Stimulated activated CD4-positive, alpha-beta T cell treated with anti-CD3 and anti-CD28 coated beads, Interleukin-4, amount 100 ng/mL, for 24 hours (primary cell): Measurements from ENCODE around the gene FAM131B.
A peak's percentile ranks its signal among the peaks of the same experiment; 100 is the strongest.
"Not testable (repeated sequence)": the region's sequence is repeated elsewhere in the genome, so short reads cannot be mapped to it uniquely, and the experiment has no call there.

Experiments used
- DNase-seq: peaks from one replicate; pipeline ENCODE4 v3.0.0-alpha.2; 2020

FAM131B gene

DNA sequence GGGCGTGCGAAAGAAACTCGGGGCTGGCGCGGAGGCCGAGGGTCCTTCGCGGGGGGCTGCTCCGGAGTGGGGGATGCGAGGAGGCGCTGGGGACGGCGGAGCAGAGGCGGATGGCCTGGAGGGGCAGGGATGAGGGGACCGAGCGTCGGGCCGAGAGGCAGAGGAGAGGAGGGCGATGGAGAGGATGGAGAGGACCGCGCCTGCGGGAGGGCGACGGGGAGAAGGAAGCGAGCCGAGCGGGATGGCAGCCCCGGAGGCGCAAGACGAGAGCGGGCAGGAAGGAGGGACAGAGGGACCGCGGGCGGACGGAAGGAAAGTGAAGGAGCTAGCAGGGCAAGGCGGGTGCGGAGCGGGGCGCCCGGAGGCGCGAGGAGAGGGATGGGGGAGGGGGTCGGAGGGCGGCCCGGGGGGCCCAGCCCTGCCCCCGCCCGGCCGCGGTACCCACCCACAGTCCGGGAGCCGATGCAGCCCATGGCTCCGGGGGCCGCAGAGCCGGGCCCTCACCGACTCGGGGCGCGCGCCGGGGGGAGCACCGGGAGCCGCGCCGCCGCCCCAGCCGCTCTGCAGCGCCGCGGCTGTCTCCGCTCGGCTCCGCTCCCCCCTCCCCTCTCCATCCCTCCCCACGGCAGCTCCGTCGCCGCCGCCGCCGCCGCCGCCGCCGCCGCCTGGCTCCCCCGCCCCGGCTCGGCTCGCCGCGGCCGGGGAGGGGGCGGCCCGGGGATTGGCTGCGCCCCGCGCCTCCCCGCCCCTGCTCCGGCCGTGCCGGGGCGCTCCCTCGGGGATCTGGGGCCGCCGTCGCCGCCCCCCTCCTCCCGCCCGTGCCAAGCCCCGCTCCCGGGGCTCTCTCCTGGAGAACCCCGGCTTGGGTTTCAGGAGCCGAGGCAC, at the start of gene FAM131B:
FAM131B (minus strand) TSS at position 583 of the 885 bp plus-strand sequence; CDS start at position 473, 110 bp downstream.
- no peak for DNase-seq

DNA sequence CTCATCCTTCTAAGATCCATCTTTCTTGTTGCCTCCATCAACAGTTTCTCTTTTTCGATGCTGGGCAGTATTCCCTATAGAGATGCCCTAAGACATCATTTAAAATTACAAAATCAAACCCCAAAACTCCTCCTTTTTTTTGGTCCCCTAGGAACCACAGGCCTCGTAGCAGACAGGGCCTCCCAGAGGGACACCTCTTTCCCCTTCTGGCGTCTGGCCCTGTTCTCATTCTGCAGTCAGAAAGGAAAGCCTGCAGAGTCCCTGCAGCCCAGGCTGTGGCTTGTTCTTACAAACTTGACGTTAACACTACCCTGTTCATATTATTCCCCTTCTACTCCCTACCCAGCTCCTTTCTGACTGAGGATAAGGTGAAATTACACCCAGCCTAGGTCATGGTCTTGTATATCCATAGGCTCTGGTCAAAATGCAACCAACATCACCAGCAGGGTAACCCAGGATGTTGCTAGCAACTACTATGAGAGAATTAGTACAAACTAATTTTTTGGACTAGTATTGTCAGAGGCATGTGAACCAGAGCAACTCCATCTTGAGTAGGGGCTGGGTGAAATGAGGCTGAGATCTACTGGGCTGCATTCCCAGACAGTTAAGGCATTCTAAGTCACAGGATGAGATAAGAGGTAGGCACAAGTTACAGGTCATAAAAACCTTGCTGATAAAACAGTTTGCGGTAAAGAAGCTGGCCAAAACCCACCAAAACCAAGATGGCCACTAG, 49.6 kb upstream of the FAM131B start:
- no peak for DNase-seq

DNA sequence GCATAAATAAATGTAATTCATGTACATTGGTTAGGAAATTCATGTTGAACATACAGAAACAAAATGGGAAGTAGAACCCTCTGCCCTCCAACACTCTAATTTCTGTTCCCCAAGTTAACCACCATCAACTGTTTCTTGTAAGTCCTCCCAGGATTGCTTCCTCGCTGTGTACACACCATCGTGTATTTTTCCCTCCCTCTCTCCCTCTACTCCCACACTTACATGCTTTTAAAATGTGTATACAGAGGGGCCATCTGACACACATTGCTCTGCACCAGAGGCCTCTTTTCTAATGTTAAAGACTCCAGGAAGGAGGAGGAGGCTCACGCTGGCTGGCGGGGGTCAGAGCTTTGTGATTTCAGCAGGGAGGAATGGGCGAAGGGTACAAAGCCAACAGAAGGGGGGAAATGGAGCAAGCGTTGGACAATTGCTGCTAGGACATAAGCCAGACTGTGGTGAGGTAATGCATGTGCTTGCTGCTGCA, 48.0 kb upstream of the FAM131B start:
- DNase-seq, result no peak

DNA sequence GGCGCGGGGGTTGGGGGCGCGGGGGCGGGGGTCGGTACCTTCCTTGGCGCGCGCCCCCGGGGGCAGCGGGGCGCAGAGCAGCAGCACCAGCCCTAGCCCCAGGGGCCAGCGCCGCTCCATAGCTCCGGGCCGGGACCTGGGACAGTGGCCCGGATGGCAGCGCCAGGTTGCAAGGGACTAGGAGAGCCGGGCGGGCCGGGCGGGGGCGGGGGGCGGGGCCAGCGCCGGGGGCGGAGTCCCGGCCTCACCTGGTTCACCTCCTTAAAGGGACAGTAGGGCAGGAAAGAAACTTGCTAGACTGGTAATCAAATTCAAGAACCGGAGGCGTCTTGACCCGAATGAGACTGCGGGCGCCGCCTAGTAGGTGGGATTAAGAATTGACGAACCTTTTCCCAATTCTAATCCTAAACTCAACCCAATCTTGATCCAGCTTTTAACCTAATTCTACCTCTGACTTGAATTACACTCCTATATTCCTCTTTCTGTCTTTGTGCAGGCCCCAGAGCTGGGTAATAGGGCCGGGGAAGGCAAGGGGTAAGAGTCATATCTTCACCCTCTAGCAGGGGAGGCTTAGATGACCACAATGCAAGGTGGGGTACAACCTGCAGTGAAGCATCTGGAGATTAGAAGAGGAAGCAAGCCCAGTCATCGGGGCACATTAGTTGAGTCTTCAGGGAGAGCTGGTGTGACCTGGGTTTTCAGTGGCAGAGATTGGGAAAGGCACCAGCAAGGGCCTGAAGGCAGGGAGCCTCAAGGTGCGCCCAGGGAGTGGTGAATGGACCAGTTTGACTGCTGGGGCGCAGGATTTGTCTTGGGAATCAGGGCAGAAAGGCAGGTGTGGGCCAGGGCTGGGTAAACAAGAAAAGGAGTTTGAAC, 46.4 kb upstream of the FAM131B start, which contains the start of gene EPHA1:
EPHA1 (minus strand) TSS at position 171 of the 876 bp plus-strand sequence; CDS start at position 120, 51 bp downstream.
- DNase-seq, result peak; percentile 48

DNA sequence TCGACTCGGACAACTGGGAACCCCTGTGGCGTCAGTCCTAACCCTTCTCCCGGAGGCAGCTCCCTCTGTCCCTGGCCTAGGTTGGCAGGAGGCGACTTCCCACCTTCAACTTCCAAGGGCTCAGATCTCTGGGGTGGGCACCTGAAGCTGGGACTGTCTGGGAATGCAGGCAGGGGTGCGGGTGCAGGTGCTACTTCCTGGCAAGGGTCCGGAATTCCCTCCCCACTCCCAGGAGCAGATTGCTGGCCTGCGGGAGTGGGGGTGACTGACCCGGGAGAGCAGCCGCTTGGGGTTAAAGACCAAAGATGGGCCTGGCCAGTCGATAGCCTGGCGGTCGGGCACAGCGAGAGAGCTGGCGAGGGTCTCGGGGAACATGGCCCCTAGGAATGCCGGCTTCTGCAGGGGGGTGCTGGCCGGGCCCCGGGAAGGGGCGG, 45.8 kb upstream of the FAM131B start:
- DNase-seq, result no peak

DNA sequence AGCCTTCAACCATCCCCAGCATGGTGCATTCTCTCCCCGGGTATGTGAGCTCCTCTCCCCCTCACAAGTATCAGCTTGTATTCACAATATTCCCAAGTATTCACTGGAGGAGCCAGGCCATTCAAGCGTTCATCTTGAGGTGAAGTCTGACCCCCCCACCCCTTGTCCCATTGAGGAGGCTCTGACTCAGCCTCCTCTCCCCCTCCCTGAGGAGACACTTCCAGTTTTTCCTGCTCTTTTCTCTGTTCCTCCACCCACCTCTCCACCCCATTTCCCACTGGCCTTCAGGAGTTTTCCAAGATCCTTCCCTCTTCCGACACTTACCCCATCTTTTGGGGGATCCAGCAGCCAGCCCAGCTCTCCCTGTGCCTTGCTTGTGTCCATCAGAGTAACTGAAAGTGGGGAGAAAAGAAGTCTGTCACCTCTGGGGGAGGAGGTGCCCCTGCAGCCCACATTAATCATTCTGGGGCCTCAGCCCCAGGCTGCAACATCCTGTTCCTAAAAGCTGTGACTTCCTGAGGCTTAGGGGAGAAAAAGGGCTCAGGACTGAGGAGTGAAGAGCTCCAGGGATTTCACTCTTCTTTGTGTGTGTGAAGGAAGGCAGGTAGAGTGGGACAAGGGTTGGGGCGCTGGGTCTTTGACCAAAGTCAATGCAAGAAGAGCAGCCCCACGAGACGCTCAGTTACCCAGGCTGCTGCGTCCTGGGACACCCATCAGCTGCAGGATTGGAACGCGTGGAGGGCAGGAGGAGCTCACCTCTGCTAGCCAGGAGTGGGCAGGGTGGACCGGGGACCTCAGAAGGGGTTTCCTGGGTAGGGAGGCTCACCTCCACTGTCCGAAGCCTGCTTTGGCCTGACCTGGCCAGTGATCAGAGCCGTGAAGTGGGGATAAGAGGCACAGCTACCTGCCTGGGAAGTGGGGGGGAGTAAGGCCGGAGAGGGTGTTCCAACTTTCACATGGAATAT, 45.1 kb upstream of the FAM131B start:
- no peak for DNase-seq

DNA sequence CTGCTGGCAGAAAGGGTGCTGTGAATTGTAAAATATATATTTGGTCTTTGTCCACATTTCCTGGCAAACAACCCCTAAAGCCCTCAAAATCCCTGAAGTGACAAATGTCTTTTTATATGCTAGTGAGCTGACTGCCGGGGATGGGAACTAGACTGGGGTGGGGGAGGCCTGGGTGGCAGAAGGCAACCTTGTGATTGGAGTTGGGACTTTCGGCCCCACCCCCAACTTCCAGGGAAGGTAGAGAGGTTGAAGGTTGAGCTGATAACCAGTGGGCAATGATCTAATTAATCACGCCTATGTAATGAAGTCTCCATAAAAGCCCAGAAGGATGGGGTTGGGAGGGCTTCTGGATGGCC, 43.5 kb upstream of the FAM131B start:
- DNase-seq, result no peak

DNA sequence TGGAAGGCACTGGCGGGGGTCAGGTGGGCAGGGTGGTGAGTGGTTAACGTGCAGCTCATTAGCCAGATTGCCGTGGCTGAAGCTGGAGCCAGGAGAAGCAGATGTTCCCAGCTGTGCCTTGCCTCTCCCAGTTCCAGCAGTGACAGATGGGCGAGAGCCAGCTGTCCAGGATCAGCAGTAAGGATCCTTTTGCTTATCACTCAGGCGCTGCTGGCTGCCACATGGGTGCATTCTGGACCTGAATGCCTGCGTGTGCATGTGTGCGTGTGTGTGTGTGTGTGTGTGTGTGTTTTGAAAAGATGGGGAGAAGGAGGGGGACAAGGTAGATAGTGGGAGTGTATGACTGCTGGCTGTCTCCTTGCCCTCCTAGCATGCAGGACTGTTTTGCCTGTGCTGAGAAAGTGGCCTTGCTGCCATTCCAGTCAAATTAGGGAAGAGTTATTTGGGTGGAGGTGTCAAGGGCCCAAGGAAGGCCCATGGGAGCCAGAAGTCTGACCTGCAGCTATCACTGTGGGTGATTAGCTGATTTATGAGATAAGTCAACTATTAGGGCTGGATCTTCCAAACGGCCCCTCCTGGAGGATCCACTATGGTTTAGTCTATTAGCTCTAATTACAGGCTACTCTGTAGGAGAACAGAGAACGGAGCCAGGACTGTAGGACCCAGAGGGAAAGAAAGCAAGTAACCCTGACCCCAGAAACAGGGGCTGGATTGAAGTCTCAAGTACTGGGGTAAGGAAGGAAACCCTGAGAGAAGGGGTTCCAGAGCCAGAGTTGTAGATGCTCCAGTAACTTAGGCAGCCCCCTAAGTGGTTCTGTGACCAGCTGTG, 42.9 kb upstream of the FAM131B start:
- DNase-seq, result no peak

DNA sequence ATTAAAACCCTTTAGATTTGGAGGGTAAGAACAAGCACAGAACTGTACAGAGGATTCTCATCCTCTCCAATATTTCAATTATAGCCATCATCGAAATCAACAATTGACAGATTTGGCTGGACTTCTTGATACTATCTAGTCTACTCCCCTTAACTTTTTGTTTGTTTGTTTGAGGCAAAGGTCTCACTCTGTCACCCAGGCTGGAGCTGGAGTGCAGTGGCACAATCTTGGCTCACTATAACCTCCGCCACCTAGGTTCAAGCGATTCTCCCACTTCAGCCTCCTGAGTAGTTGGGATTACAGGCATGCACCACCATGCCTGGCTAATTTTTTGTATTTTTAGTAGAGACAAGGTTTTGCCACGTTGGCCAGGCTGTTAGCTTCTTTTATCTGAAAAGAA, 39.7 kb upstream of the FAM131B start:
- DNase-seq, result not testable (repeated sequence)

DNA sequence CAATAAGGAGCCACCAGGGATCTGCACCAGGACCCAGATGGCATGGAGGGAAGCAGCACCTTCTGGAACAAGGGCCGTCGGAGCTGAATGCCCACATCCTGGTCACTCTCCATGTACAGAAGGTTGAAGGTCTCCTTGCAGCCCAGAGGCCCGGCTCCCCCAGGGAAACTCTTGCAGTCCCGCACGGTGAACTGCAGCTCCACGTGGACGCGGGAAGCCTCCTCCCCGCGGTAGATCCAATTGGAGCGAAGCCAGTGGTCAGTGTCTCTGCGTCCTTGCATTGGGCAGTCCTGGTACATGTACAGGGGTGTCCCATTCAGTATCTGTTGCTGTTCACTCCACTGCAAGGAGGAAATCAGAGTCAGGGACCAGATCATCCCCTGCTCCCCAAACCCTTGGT, 38.8 kb upstream of the FAM131B start:
- no peak for DNase-seq

DNA sequence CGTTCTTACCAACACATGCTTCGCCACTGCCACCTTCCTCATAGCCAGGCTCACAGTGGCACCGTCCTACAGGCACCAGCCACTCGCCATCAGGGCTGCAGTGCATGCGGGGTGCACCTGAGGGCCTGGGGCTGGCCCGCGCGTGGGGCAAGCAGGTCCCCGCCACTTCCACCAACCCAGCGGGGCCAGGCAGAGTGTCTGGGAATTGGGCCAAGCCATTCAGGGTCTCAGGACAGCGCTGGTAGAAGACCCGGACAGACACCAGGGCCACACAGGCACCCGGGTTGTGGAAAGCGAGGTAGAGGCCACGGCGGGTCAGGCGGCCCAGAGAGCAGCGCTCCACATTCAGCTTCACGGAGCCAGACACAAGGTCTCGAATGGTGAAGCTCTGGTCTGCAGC, 37.1 kb upstream of the FAM131B start:
- DNase-seq, result no peak

DNA sequence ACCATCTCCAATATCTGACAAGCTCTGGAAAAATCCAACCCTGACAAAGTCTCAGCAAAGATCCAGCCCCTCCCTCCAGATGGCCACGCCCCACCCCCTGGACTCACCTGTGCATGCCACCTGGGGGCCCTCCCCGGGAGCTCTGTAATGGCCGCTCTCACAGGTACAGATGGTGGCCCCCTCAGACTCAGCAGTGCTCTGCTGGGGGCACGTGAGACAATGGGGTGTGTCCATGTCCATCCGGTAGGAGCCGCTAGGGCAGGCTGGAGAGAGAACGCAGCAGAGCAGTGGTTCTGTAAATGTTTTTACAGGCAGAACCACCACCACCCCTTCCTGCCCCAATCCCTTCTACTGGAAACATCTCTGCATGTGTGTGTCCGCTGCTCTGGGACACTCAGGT, 36.6 kb upstream of the FAM131B start:
- no peak for DNase-seq

DNA sequence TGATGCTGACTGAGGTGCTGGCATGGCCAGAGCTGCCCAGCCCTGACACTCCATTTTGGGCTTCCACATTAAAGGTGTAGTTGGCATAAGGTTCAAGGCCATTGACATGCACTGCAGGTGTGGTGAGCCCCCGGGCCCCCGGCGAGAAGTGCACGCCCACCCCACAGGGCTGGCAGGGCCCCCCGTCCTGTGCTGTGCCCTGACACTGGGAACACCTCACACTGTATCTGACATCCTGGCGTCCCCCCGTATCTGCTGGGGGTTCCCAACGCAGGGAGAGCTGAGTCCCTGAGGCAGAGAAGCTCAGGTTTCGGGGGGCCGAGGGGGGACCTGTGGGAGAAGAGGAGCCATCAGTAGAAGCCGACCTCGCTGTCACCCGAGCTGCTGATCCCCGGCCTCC, 36.1 kb upstream of the FAM131B start:
- no peak for DNase-seq

DNA sequence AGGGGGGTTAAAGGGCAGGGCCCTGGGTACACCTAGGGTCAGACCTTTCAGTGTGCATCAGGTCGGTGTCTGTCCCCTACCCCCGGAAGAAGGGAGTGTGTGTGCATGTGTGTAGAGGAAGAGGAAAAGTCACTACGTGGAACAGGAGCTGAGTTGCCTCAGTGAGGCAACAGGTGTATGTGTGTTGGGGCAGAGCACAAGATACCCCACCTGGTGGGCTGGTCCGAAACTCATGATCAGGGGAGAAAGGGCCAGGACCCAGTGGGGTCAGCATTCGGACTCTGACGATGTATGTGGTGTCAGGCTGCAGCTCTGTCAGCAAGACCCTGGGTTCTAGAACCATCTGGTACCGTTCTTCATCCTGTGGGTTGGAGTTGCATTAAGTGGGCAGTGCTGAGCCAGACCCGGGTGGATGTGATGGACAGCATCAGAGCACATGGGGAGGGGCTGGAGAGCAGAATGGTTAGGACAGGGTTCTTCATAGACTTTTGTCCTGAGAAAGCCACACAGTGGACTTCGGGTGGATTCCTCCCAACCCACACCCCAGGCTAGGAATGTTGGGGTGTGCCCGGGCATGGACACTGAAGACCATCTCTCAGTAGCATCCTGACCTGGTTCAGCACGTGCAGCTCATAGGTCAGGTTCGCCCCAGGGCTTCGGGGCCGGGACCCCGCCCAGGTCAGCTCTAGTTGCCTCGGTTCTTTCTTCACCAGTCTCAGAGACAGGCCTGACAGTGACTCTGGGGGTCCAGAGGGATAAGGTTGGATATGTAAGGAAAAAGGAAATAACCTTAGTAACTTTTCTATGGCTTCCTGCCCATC, 35.4 kb upstream of the FAM131B start:
- no peak for DNase-seq

DNA sequence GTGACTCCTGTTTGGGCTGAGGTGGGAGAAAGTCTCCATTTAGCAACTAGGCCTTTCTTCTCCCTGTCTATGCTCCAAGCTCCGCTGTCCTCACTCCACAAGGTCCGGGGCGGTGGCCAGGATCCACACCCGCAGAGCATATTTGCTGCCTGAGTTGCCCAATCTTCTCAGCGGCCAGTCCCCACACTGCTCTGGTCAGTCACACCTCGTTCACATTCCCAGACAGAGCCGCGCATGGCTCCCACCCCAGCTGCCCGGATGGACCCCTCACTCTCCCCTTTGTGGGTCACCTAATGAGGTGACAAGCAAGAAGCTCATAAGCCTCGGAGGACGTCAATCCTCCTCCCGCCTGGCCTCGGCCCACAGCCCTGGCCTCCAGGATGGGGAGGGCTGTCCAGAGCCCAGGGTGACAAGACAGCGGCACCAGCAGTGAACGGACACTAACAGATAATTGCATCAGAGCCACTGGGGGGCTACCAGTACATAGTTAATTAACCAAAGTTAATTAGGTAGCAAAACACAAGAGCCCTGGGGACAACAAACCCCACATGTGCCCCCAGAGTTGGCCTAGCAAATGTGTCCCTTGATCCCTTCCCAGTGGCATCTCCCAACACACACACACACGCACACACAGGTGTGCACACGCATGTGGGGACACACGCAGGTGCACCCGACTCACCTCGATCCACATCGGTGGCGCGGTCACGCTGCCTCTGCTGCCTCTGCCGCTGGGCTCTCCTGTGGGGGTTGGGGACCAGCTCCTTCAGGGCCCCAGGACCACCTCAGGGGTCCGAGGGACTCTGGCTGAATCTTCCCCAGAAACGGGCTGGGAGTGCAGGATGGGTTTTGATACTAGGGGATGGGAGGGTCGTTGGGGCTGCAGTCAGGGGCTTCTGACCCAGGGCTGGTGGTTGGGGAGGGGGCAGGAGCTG, 34.4 kb upstream of the FAM131B start:
- no peak for DNase-seq

DNA sequence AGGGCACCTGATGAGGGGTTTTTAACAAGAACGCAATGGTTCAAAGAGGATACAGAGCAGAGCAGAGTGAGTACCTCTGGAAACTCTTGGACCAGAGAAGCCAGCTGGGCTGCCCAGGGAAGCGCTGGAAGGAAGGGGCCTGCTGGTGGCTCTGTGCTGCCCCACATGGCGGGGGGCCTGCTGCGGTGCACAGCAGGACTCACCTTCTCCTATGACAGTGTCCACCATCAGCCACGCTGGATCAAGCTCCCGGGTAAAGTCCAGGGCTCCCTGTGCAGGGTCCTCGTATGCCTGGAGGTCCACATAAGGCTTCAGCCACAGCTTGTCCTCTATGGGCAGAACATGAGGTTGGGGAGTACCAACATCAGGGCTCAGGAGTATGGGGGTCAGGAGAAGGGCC, 33.7 kb upstream of the FAM131B start:
- DNase-seq, result no peak

DNA sequence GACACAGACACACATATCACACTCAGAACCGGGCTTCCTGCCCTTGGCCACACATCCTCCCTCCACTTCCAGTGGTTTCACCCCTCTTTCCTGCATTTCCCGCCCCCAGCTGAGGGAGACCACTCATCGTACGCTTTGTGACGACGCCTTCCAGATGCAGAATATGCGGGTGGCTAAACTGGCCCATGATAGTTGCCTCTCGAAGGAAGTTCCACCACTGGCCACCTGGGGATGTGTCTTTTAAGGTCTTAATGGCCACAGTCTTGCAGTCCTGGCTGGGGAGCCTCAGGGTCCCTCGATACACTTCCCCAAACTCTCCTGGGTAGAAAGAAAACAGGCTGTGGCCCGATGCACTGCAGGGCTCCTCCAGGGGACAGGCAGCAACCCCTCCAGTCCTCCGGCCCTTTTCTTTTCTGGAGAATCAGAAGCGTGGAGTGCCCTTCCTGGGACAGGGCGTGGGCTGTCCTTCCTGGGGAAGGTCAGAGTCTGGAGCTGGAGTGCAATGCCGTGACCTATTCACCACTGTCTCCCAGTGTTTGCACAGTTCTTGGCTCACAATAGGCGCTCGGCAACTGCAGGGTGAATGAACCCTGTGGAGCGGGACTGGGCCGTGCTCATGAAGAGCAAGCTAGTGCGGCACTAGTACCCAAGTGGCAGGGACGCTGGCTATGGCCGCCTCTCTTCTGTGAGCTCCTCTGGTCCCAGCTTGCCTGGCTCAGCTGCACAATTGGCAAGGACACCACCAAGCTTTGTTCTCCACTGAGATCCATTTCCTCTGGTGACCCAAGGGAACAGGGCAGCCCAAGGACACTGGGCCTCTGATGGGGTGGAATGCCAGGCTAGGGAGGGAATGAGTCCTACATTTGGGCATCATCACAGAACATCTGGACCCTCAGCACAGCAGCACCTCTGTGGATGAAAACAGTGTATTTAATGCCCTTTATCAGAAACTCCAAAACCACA, 33.0 kb upstream of the FAM131B start:
- no peak for DNase-seq
